OCI-LY1 (cell line): Measurements from ENCODE around the gene VPS35L.

Source experiments
- CTCF ChIP-seq: fragments of 200-600 bp; sonication (generic), shearing (Covaris generic); IDR thresholded peaks from 2 replicates; pipeline ENCODE4 v1.5.1; 2017; ENCODE audit warnings: mild to moderate bottlenecking, antibody characterized with exemption, low read length, moderate library complexity, mixed read lengths
- EZH2 ChIP-seq: fragments of 200-600 bp; sonication (generic), shearing (Covaris generic); IDR thresholded peaks from 2 replicates; pipeline ENCODE4 v1.8.0; 2017; ENCODE audit warnings: borderline replicate concordance, mixed run types, mild to moderate bottlenecking, antibody characterized with exemption, low read length, moderate library complexity, mixed read lengths

- TF ChIP-seq CTCF (no peak), EZH2 (no peak)
Observed at GRCh38 chr16:19699472-19699871, 144.0 kb downstream of the VPS35L start.
